ENCODE measurements around the gene OBSCN.

The OBSCN gene

GRCh38 chr1:228348708-228349467 lies 141.0 kb downstream of the OBSCN start:
- DNase-seq: no peak

DNA sequence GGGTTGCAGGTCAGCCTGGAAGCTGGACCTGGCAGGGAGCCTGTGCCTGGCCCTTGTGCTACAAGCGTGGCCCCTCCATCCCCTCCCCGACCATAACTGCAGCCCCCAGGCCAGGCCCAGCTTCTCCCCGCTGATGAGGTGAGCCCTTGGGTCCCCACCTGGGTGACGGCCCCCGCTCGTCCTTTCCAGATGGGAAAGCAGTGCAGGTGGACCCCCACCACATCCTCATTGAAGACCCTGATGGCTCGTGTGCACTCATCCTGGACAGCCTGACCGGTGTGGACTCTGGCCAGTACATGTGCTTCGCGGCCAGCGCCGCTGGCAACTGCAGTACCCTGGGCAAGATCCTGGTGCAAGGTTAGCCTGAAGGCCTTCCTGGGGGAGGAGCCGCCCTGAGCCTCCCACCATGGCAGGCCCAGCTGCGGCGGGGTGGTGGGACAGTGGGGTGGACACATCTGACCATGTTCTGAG lies 141.9 kb downstream of the OBSCN start:
- no peak for DNase-seq

- DNase-seq: no peak
Observed at GRCh38 chr1:228350179-228350742, 142.4 kb downstream of the OBSCN start.

- DNase-seq: no peak
Observed at GRCh38 chr1:228350831-228351781, 143.3 kb downstream of the OBSCN start.

DNA sequence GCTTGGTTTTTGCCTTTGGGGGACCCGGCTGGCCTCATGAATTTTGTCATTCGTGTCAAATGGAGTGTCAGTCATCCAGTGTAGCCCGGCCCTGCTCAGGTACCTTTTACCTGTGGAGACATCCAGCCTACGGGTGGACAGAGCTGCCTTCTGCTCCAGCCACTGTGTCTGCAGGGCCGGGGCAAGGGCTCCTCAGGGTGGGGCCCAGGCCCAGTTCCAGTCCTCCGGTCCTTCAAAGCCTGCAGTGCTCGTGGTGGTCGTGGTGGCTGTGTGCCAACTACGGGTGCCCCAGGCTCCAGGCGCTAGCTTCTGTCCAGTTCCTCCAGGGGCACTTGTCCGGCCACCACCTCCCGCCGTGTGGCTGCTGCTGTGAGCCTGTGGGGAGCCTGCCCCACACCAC lies 144.0 kb downstream of the OBSCN start:
- DNase-seq: no peak

DNA sequence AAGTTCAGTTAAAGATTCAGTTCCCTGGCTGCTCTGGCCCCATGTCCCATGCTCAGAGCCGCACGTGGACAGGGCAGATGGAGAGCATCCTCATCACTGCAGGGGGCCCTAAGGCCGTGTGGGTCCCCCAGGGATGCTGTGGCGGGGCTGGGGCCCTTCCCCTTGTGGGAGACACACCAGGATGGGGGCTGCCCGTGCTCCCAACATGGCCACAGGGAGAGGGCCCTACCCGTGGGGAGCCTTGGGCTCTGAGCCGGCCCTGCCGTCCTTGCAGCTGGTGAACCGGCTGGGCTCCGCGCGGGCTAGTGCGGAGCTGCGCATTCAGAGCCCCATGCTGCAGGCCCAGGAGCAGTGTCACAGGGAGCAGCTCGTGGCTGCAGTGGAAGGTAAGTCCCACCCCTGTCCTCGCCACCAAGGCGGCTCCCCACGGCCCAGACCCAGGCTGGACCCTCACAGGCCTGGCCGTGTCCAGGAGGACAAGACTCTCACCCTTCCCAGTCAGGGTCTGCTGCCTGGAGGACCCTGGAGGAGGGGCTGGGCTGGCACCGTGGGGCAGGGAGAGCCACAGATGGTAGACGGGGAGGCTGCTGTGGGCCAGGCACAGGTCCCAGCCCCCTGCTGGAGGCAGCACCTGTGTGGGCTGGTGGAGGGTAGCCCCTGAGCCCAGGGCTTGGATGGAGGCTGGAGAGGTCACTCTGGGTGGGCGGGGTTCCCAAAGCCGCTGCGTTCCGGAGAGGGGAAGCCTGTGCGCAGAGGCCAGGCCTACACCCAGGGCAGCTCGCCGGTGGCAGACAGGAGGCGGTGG lies 145.0 kb downstream of the OBSCN start:
- no peak for DNase-seq

DNA sequence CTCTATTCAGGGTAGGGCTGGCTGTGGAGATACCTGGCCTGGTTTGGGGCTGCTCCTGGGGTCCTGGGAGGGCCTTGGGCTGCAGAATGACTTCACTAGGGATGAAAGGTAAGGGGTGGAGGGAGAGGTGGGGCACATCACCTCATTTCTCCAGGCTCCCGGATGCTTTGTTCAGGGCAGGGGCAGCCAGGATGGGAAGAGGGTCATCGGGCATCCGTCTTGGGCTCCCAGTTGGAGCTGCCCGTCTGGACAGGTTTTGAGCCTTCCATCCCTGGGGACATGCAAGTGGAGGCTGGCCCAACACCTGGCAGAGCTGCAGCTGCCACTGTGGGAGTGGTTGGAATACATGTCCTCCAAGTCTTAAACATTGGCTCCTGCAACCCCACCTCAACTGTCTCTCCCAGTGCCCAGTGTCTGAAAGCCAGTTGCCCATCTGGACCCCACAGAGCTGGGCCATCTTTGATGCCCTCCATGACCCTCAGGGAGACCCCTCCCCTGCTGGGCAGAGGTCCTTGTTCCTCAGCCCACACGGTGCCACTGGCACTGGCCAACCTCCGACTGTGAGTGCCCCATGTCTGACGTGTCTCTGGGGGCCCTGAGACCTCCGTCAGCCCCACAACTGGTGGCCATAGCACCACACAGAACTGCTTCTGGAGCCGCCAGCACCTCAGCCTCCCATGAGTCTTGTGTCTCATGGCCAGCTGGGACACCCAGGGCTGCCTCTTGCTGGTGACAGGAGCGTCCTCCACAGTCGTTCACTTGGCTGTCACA lies 145.9 kb downstream of the OBSCN start:
- DNase-seq: no peak

DNA sequence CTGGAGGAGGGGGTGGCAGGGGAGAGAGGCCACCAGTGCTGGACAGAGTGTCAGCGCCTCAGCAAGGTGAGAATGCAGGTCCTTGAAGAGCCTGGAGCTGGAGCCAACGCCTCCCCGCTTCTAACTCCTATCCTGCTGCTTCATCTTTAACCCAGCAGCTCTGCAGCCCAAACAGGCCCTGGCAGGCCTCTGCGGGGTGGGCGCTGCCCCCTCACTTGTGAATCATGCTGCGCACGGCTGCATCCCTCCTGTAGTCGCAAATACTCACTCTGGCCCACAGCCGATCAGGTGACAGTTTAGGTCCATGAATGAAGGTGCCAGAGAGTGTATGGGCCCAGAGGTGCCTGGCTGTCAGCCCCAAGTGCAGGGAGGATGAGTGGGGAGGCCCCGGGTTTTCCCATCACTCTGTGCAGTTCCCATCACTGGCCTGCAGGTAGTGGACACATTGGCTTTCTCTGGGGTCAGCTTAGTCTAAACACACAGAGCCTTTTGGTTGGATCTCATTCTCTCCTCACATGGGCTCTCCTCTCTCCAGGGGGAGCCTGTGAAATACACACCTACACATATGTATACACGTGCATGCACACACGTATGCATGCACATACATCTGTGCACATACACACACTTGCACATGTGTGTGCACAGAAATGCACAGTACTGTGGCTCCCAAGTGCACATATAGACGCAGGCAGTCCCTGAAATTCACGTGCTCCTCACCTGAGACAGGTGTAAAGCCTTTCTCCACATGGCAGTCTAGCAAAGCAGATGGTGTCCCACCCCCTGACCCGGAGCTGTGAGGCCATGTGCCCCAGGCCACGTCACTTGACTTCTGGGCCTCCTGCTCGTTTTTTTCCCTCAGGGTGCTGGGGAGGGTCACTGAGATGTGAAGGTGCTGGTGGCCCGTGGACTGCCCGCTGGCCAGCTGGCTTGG lies 146.8 kb downstream of the OBSCN start:
- DNase-seq: no peak

- DNase-seq: no peak
Observed at GRCh38 chr1:228356897-228357680, 149.2 kb downstream of the OBSCN start.

DNA sequence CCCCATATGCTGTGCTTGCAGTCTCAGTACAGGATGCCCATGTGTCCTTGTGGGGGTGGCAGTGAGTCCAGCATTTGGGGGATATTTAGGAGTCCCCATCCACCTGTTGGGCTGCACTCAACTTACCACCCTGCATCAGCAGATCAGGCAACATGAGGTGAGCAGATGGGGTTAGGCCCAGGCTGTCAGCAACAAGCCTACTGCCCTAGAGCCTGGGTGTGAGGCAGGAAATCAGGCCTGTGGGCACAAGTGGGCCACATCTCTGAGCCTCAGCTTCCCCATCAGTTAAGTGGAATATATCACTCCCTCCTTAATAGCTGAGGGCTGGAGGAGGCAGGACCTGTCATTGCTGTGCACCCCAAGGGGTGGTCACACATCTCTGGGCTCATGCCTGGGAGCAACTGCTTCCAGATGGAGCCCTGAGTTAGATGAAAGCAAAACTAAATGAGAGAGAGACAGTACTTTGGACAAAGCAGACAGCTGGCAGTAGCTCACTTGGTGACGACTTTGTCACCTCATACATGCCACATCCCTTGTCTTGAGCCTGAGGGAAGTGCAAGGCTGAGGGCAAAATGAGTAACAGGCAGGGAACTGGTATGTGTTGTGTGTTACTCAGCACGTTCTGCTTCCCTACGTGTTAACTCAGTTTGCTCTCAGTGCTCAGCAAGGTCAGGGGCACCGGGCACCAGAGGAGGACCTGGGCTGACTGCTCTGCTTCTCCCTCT lies 150.4 kb downstream of the OBSCN start:
- no peak for DNase-seq

DNA sequence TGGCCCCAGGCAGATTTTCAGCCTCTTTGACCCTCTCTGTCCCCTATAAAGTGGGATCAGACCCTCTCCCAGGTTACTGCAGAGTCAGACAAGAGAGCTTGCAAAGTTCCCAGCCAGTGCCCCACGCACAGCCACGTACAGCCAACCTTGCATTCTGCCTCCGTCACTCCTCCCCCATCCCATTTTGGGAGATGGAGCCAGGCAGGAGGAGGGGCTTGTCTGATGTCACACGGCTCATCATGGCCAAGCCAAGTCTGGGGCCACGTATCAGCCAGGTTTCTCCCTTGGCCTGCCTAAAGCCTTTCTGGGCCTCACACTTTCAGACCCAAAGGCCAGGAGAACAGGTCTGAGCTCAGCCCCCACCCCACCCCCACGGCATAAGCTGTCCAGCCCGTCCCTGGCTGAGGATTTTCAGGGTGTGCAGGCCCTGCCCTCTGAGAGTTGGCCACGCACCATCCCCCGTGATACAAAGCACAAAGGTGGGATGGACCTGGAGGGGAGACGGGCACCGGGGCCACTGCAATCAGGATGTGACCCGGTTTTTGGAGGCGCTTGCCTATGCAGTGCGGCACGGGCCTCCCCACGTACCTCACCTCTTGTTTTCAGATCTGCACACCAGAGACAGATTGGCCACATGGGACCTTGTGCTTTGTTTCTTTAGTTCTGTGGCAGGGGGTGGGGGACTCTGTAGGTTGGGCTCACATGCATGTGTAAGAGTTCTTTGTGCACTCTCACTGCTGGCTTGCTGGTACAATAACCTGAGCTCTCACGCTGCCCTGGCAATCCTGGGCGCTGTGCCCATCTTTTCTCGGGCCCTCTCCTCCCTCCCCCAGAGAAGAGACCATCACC lies 151.1 kb downstream of the OBSCN start:
- no peak for DNase-seq

GRCh38 chr1:228359613-228360532 lies 152.0 kb downstream of the OBSCN start:
- DNase-seq: no peak

DNA sequence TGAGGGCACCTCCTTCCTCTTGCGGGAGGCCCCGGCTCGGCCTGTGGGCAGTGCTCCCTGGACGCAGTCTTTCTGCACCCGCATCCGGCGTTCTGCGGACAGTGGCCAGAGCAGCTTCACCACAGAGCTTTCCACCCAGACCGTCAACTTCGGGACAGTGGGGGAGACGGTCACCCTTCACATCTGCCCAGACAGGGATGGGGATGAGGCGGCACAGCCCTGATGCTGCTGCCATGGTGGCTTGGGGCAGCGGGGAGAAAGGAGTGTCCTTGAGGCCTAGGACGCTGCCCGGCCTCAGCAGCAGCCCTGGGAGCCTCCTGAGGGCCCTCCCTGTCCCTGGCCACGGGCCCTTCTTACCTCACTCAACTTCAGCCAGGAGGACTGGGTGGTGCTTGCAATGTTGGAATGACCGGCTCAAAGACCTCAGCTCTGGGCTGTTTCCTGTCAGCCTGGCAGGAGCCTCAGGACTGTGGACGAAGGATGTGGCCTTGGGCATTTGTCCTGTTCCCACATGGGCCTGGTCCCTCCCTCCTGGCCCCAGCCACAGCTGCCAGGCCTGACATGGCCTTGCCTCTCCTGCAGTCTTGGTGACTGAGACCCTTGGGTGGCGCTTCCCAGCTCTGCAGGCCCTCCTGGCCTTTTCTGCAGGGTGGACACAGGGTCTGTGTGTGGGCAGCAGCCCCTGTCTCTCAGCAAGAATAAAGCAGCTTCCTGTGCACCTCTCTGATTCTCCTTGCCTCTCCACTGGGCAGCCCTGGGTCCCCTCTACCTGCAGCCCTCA lies 152.9 kb downstream of the OBSCN start:
- DNase-seq: no peak

- no peak for DNase-seq
Observed at GRCh38 chr1:228361314-228362140, 153.7 kb downstream of the OBSCN start.
